PFSK-1 (cell line): ENCODE results near the gene PRDM15.

Experiments used
- FOXP2 ChIP-seq: optimal IDR thresholded peaks from 2 replicates; pipeline ENCODE3; 2011; ENCODE audit warnings: borderline replicate concordance, control low read depth, inconsistent platforms; ENCODE audit not compliant: insufficient read depth; ENCODE audit errors: extremely low read length, extremely low read depth
- POLR2AphosphoS5 ChIP-seq: IDR thresholded peaks from 2 replicates; pipeline ENCODE4 v1.6.1; 2012; ENCODE audit warnings: low read depth, mild to moderate bottlenecking, control low read depth, low read length, moderate library complexity
- REST ChIP-seq, 2 experiments: IDR thresholded peaks; 2 replicates each; pipeline versions ENCODE4 v1.6.1 to v1.8.0; 2011 to 2012; ENCODE audit warnings: low read depth in 2 of 2, low read length in 2 of 2, control low read depth in 1 of 2, inconsistent platforms in 1 of 2, mild to moderate bottlenecking in 1 of 2, moderate library complexity in 1 of 2; ENCODE audit not compliant: insufficient read depth in 1 of 2
- SIN3A ChIP-seq: IDR thresholded peaks from 2 replicates; pipeline ENCODE4 v1.6.1; 2012; ENCODE audit warnings: mild to moderate bottlenecking, low read length, moderate library complexity, borderline replicate concordance; ENCODE audit not compliant: insufficient read depth
- TAF1 ChIP-seq: IDR thresholded peaks from 2 replicates; pipeline ENCODE4 v1.6.1; 2012; ENCODE audit warnings: low read length, control low read depth, borderline replicate concordance; ENCODE audit not compliant: insufficient read depth

The PRDM15 gene

GRCh38 chr21:41897700-41898099 lies 18.6 kb upstream of the PRDM15 start:
- TF ChIP-seq REST (IDR thresholded peaks at IDR 0.05; ENCODE audit: insufficient read depth in 1 of 2, low read depth in 2 of 2, low read length in 2 of 2), result no peak
- TF ChIP-seq POLR2AphosphoS5, result no peak
- TF ChIP-seq FOXP2, result no peak
- no peak for TF ChIP-seq TAF1

GRCh38 chr21:41897047-41897669 lies 18.0 kb upstream of the PRDM15 start:
- TF ChIP-seq FOXP2, result no peak
- TF ChIP-seq REST (IDR thresholded peaks at IDR 0.05; ENCODE audit: insufficient read depth in 1 of 2, low read depth in 2 of 2, low read length in 2 of 2), result no peak
- no peak for TF ChIP-seq SIN3A
- no peak for TF ChIP-seq TAF1
- no peak for TF ChIP-seq POLR2AphosphoS5

GRCh38 chr21:41895643-41896493 lies 16.7 kb upstream of the PRDM15 start:
- no peak for TF ChIP-seq POLR2AphosphoS5
- TF ChIP-seq FOXP2, result no peak
- TF ChIP-seq REST (IDR thresholded peaks at IDR 0.05; ENCODE audit: insufficient read depth in 1 of 2, low read depth in 2 of 2, low read length in 2 of 2), result no peak
- TF ChIP-seq TAF1, result no peak
- TF ChIP-seq SIN3A, result no peak

GRCh38 chr21:41894922-41895557 lies 15.9 kb upstream of the PRDM15 start:
- no peak for TF ChIP-seq FOXP2
- TF ChIP-seq POLR2AphosphoS5, result no peak
- no peak for TF ChIP-seq SIN3A
- no peak for TF ChIP-seq TAF1

GRCh38 chr21:41894511-41894910 lies 15.4 kb upstream of the PRDM15 start:
- no peak for TF ChIP-seq SIN3A

- TF ChIP-seq SIN3A, result no peak
- TF ChIP-seq TAF1, result no peak
- TF ChIP-seq REST (IDR thresholded peaks at IDR 0.05; ENCODE audit: insufficient read depth in 1 of 2, low read depth in 2 of 2, low read length in 2 of 2), result no peak
- TF ChIP-seq POLR2AphosphoS5, result no peak
Measured at GRCh38 chr21:41892726-41893125, 13.6 kb upstream of the PRDM15 start.
